ENCODE measurements around the gene WWOX. TPM values are rescaled to one million over a fixed set of nuclear protein-coding genes. Genes with fewer than 3 reads are reported as not detected.

Gene WWOX
- total and polyA plus RNA-seq, 2 of the 4 experiments (the other 2 are of a cell fraction), result 2.7 to 5.4 TPM

GRCh38 chr16:78995441-78995840 lies 896.0 kb downstream of the WWOX start:
- dilution Hi-C loops (cut with HindIII; ENCODE audit: low sequenced_read_pairs, unreplicated experiment) (no loop called here), in situ Hi-C loops (cut with MboI; ENCODE audit: low sequenced_read_pairs) (no loop called here), intact Hi-C loops (cut with micrococcal nuclease) (no loop called here)
- ChIA-PET POLR2A (ENCODE audit: unreplicated experiment) (no interaction called here), CTCF (no interaction called here)
- no peaks in the 10 kb centered on the region for H4K20me1 ChIP-seq (ENCODE audit: insufficient read depth, low read length)
- BruUV-seq (replicated peaks), result no TSS peak
- H2BK5ac ChIP-seq (ENCODE audit: low read depth, low read length, poor library complexity, severe bottlenecking), result no peak overlapping the region
- H3K14ac ChIP-seq (replicated peaks; ENCODE audit: low read depth, low read length), result no peak overlapping the region
- H2AK9ac ChIP-seq (replicated peaks; ENCODE audit: low read depth, low read length, poor library complexity), result no peak overlapping the region
- H3K9me3 ChIP-seq (ENCODE audit: control insufficient read depth, insufficient read depth, low read length), result peaks cover 32% of the 10 kb centered on the region
- H4K8ac ChIP-seq (ENCODE audit: low read depth in 2 of 2, low read length in 2 of 2), result no peak overlapping the region
- no peaks in the 10 kb centered on the region for H3K79me1 ChIP-seq (ENCODE audit: low read depth in 1 of 2, low read length in 2 of 2)
- 0% methylated on average over 1 of the region's 3 CpGs; no CpG with 5 or more reads in 1 of the 2 experiments for WGBS, 2 experiments (ENCODE audit: extremely low coverage in 2 of 2, insufficient read length in 1 of 2)
- H2AFZ ChIP-seq (replicated peaks; ENCODE audit: low read length, poor library complexity), result no peak overlapping the region
- no peak overlapping the region for H3K23ac ChIP-seq (ENCODE audit: low read depth, low read length)
- no peak overlapping the region for H3K4me2 ChIP-seq (ENCODE audit: low read depth, low read length)
- ATAC-seq (ENCODE audit: low read depth) (no peak), DNase-seq (no peak)
- H3K36me3 ChIP-seq (ENCODE audit: control insufficient read depth, insufficient read depth, low read length), result no peaks in the 10 kb centered on the region
- H3K4me3 ChIP-seq (ENCODE audit: insufficient read depth, low read depth, low read length), result no peak overlapping the region
- TF ChIP-seq MXI1 (IDR thresholded peaks at IDR 0.05; ENCODE audit: borderline replicate concordance, low read depth, low read length), result no peak
- TF ChIP-seq NFE2L2 (IDR thresholded peaks at IDR 0.05; ENCODE audit: low read depth, low read length), result no peak
- no peak for TF ChIP-seq CHD1 (IDR thresholded peaks at IDR 0.05; ENCODE audit: low read depth, low read length)
- no peak for TF ChIP-seq CTCF (conservative IDR thresholded peaks at IDR 0.05; ENCODE audit: low read depth, low read length)
- no peak for TF ChIP-seq BHLHE40 (IDR thresholded peaks at IDR 0.05; ENCODE audit: low read depth, low read length)
- no peak for TF ChIP-seq ELK1 (IDR thresholded peaks at IDR 0.05; ENCODE audit: borderline replicate concordance, low read depth, low read length)
- no peak for TF ChIP-seq USF2 (IDR thresholded peaks at IDR 0.05; ENCODE audit: low read depth, low read length)
- TF ChIP-seq MAZ (IDR thresholded peaks at IDR 0.05; ENCODE audit: borderline replicate concordance, low read depth, low read length), result no peak
- no peak for TF ChIP-seq RCOR1 (IDR thresholded peaks at IDR 0.05; ENCODE audit: insufficient replicate concordance, low read length)
- no peak for TF ChIP-seq CEBPB (IDR thresholded peaks at IDR 0.05; ENCODE audit: low read depth, low read length)
- TF ChIP-seq POLR2A (IDR thresholded peaks at IDR 0.05; ENCODE audit: low read depth, low read length), result no peak
- no peak for TF ChIP-seq RAD21 (IDR thresholded peaks at IDR 0.05; ENCODE audit: low read length)
- TF ChIP-seq FOS (IDR thresholded peaks at IDR 0.05; ENCODE audit: low read depth, low read length), result no peak
- TF ChIP-seq SMC3 (IDR thresholded peaks at IDR 0.05; ENCODE audit: low read depth, low read length), result no peak
- TF ChIP-seq MAFK (IDR thresholded peaks at IDR 0.05; ENCODE audit: low read depth, low read length), result no peak
- no peak overlapping the region for H4K5ac ChIP-seq (ENCODE audit: low read depth, low read length)
- no peak overlapping the region for H2BK15ac ChIP-seq (ENCODE audit: low read depth, low read length)
- H3K9ac ChIP-seq (ENCODE audit: low read depth, low read length), result no peak overlapping the region
- H2AK5ac ChIP-seq (ENCODE audit: low read depth, low read length), result no peak overlapping the region
- H3K9me1 ChIP-seq (ENCODE audit: insufficient read depth, low read length), result no peaks in the 10 kb centered on the region
- H3K56ac ChIP-seq (ENCODE audit: extremely low read depth, insufficient read depth, low read length), result no peak overlapping the region
- no peak overlapping the region for H4K91ac ChIP-seq (ENCODE audit: insufficient read depth, low read depth, low read length)
- no peak overlapping the region for H3K27ac ChIP-seq (ENCODE audit: insufficient read depth, low read length)
- H3K18ac ChIP-seq (ENCODE audit: low read depth, low read length), result no peak overlapping the region
- H3K4ac ChIP-seq (ENCODE audit: low read depth, low read length), result no peak overlapping the region
- H3K27me3 ChIP-seq (ENCODE audit: control insufficient read depth, insufficient read depth, low read length), result no peaks in the 10 kb centered on the region
- H2BK20ac ChIP-seq (ENCODE audit: low read depth, low read length), result no peak overlapping the region
- H3K4me1 ChIP-seq (ENCODE audit: control insufficient read depth, insufficient read depth, low read length), result no peaks in the 10 kb centered on the region
- no peak overlapping the region for H2BK120ac ChIP-seq (ENCODE audit: low read depth, low read length)
